ENCODE results near the gene DVL3. TPM values are rescaled to one million over a fixed set of nuclear protein-coding genes. Genes with fewer than 3 reads are reported as not detected.

DVL3 gene
- polyA plus RNA-seq, 2 of the 4 experiments (the other 2 are of a cell fraction), result 14.1 to 24.4 TPM

GRCh38 chr3:184132945-184133344 is 22.2 kb upstream of the DVL3 start:
- Histone ChIP-seq H3K9me3 (no peaks in the 10 kb centered on the region), H3K4me1 (peaks cover 12% of the 10 kb centered on the region; the same call in 2 of the 3 replicates), H3K4me3 (no peak overlapping the region), H3K4me2 (no peak overlapping the region), H3K27ac (no peak overlapping the region)
- DNase-seq (ENCODE audit: low read depth in 1 of 2, low spot score in 1 of 2), result no peak
- whole genome bisulfite sequencing (ENCODE audit: missing lambda C conversion rate), result 91% methylated on average over 4 of the region's 4 CpGs
- ChIA-PET CTCF (interaction anchor here (2.6 kb wide), 1 partner anchor 93 kb away, joined by 7 read pairs; no protein-coding TSS in a partner anchor), POLR2A (no interaction called here)
- FAIRE-seq, result no peak
- no peak for TF ChIP-seq CBX2 (IDR thresholded peaks at IDR 0.05; ENCODE audit: borderline replicate concordance, low read depth)
- peak; percentile 79 for TF ChIP-seq MAFK (IDR thresholded peaks at IDR 0.05; ENCODE audit: partially characterized antibody)
- TF ChIP-seq HOXB13 (CRISPR knock-in tag; IDR thresholded peaks at IDR 0.05; ENCODE audit: low read depth), result no peak
- no peak for TF ChIP-seq HDAC2 (IDR thresholded peaks at IDR 0.05)
- TF ChIP-seq ELK1 (IDR thresholded peaks at IDR 0.05; ENCODE audit: low read depth, low read length), result no peak
- no peak for TF ChIP-seq NPAS2 (CRISPR knock-in tag; IDR thresholded peaks at IDR 0.05; ENCODE audit: borderline replicate concordance)
- TF ChIP-seq FOSB (CRISPR knock-in tag; IDR thresholded peaks at IDR 0.05), result no peak
- no peak for ATAC-seq

- Histone ChIP-seq H3K9me3 (no peaks in the 10 kb centered on the region), H3K27ac (peak overlapping the region; percentile 95 to 97), H3K4me2 (peak overlapping the region; percentile 97), H3K4me3 (peak overlapping the region; percentile 99), H3K4me1 (peaks cover 12% of the 10 kb centered on the region; the same call in 2 of the 3 replicates)
- ATAC-seq (peak; percentile 82 to 83), DNase-seq (ENCODE audit: low read depth in 1 of 2, low spot score in 1 of 2) (peak; percentile 54 to 85), FAIRE-seq (no peak)
- TF ChIP-seq POLR2A (IDR thresholded peaks at IDR 0.05; ENCODE audit: low read length) (peak; percentile 71), JUN (IDR thresholded peaks at IDR 0.05) (0 out of 5 replicates have a peak, but pooled peaks of 1 of the 2 experiments have one; percentile 26), MYC (IDR thresholded peaks at IDR 0.05; ENCODE audit: borderline replicate concordance, low read length) (peak; percentile 31; the same call in 1 of the 2 replicates), RNF2 (IDR thresholded peaks at IDR 0.05; ENCODE audit: borderline replicate concordance, low read depth) (no peak), MAX (IDR thresholded peaks at IDR 0.05) (peak; percentile 99), E2F6 (IDR thresholded peaks at IDR 0.05; ENCODE audit: borderline replicate concordance, low read depth) (peak; percentile 97), KDM5A (IDR thresholded peaks at IDR 0.05) (no peak), BHLHE40 (IDR thresholded peaks at IDR 0.05; ENCODE audit: low read depth, low read length) (peak; percentile 34; the same call in 1 of the 2 replicates)
- ChIA-PET POLR2A (interaction anchor here (1.0 to 1.8 kb wide), 2 partner anchors 11 to 43 kb away, joined by 3 to 9 read pairs; no protein-coding TSS in a partner anchor), CTCF (interaction anchor here (0.9 to 3.6 kb wide), 4 partner anchors 11 to 238 kb away, joined by 3 to 20 read pairs (median 8); partner anchors contain the start of gene EEF1AKMT4)
- WGBS (ENCODE audit: missing lambda C conversion rate), result 3% methylated on average over 32 of the region's 37 CpGs
Observed at GRCh38 chr3:184133840-184134745, 21.1 kb upstream of the DVL3 start.

- Histone ChIP-seq H3K27ac (peak overlapping the region; percentile 95 to 97), H3K9me3 (no peaks in the 10 kb centered on the region), H3K4me3 (peak overlapping the region; percentile 99), H3K4me2 (peak overlapping the region; percentile 97), H3K4me1 (peaks cover 12% of the 10 kb centered on the region; the same call in 2 of the 3 replicates)
- ATAC-seq (peak; percentile 31 to 46), FAIRE-seq (no peak), DNase-seq (ENCODE audit: low read depth in 1 of 2, low spot score in 1 of 2) (no peak)
- ChIA-PET POLR2A (interaction anchor here (1.0 to 1.8 kb wide), 2 partner anchors 10 to 42 kb away, joined by 3 to 9 read pairs; no protein-coding TSS in a partner anchor), CTCF (interaction anchor here (0.7 to 3.6 kb wide), 6 partner anchors 10 to 239 kb away, joined by 3 to 20 read pairs (median 8); partner anchors contain the start of gene EEF1AKMT4)
- TF ChIP-seq E2F6 (IDR thresholded peaks at IDR 0.05; ENCODE audit: borderline replicate concordance, low read depth) (peak; percentile 60; the same call in 1 of the 2 replicates), PBX3 (IDR thresholded peaks at IDR 0.05) (no peak)
- WGBS (ENCODE audit: missing lambda C conversion rate), result under 1% methylated on average over 21 of the region's 21 CpGs
Observed at GRCh38 chr3:184134746-184135148, 20.4 kb upstream of the DVL3 start.

Measured in A549 (cell line).